Gastrocnemius medialis (tissue), 4 donors: ENCODE measurements around the gene MMP25.

Experiments used
- CTCF ChIP-seq, 5 experiments: fragments of 450-650 bp in 3 of 5; fragments of 200-600 bp in 2 of 5; sonication (generic) in 2 of 5; IDR thresholded peaks in 4 of 5; conservative IDR thresholded peaks in 1 of 5; 1 replicate in 4 of 5; 2 replicates in 1 of 5; pipeline ENCODE4 v1.5.1; 2016 to 2019; ENCODE audit warnings: antibody characterized with exemption in 5 of 5, mild to moderate bottlenecking in 3 of 5, moderate library complexity in 3 of 5
- POLR2A ChIP-seq, 2 donors: fragments of 450-650 bp; IDR thresholded peaks; one replicate each; pipeline ENCODE4 v1.6.1; 2017; ENCODE audit warnings: antibody characterized with exemption in 2 of 2, mild to moderate bottlenecking in 2 of 2, moderate library complexity in 2 of 2

GRCh38 chr16:3038256-3038655 is 8.1 kb upstream of the MMP25 start:
- TF ChIP-seq CTCF (IDR thresholded peaks at IDR 0.05 in 4 of 5, conservative IDR thresholded peaks at IDR 0.05 in 1 of 5) (no peak), POLR2A (IDR thresholded peaks at IDR 0.05) (no peak)
